ENCODE results near the gene COL5A1.
A peak's percentile ranks its signal among the peaks of the same experiment; 100 is the strongest.
"Not testable (repeated sequence)": the region's sequence is repeated elsewhere in the genome, so short reads cannot be mapped to it uniquely, and the experiment has no call there.

COL5A1 gene

DNA sequence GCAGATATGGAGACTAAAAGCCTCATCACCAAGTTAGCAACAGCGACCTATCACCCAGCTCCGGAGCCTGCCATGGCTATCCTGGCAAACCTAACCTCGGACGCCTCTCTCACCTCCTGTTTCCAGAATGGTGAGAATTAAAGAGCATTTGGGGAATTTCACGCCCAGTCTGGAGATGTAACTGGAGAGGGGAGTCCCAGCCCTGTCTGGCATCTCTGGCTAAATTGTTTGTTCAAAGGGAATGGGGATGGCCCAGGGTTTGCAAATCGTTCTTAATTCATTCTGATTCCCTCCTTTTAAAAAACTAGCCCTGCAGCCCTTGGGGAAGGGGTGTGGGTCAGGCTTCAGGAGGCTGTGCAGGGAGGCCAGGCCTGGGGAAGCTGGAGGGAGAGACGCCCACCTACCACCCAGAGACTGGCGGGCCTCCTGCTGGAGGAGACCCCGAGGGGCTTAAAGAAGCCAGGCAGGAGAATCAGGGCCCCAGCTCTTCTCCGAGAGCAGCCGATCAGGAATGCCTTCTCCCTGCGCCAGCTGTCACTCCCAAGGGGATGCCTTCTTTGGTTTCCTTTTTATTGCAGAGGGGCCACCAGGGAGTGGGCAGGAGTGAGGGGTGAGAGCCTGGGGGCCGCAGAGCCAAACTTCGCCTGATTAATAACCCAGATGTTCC, 964 bp upstream of the COL5A1 start:
- no peak for DNase-seq (ENCODE audit: low spot score)

DNA sequence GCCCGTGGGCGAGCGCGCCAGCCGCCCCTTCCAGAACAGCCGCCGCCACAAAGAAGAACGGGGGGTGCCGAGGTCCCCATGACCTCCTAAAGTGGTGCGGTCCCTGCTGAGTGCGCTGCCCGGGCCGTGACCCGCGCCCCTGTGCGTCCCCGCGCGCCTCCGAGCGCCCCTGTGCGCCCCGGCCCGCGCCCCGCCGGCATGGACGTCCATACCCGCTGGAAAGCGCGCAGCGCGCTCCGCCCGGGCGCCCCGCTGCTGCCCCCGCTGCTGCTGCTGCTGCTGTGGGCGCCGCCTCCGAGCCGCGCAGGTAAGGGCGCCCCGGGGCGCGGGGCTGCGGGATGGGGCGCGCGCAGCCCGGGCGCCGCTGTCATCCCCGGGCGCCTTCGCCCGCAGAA, 384 bp downstream of the COL5A1 start:
- DNase-seq (ENCODE audit: low spot score), result peak; percentile 46

DNA sequence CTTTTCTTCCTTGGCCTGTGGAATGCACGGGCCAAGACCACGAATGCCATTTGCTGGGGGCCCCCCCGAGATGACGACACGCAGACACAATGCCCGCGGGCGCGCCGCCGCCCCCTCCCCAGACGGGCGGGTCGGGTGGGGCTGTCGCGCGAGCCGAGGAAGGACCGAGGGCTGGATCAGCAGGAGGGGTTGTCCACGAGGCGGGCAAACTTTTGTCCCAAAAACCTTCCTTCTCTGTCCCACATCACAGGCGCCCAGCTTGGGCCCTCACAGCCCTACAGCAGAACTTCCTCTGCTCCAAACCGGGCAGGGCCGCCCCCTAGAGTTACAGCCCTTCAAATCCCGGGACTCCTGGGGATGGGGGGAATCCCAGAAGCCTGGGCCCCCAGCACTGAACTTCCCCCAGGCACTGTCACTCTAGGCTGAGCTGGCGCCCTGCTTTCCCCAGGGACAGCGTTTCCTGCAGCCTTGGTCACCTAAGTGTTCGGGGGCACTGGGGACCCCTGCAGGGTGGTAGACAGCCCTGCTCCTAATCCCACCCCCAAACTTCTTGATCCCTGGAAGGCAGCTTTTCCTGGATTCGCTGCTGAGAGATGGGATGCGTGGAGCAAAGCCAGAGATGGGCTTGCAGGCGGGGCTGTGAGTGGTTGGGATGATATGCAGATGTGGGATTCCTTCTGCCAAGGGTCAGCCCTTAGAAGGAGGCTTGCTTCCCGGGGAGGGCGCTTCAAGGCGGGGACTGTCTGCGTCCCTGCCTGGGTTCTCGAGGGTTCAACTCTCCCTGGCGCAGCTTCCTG, 980 bp downstream of the COL5A1 start:
- DNase-seq (ENCODE audit: low spot score), result no peak

GRCh38 chr9:134643222-134643671, 1.6 kb downstream of the COL5A1 start:
- DNase-seq (ENCODE audit: low spot score), result no peak

- not testable (repeated sequence) for DNase-seq (ENCODE audit: low spot score)
Observed at GRCh38 chr9:134644401-134644724, 2.8 kb downstream of the COL5A1 start.

- DNase-seq (ENCODE audit: low spot score), result no peak
Observed at GRCh38 chr9:134644725-134645606, 3.4 kb downstream of the COL5A1 start.

DNA sequence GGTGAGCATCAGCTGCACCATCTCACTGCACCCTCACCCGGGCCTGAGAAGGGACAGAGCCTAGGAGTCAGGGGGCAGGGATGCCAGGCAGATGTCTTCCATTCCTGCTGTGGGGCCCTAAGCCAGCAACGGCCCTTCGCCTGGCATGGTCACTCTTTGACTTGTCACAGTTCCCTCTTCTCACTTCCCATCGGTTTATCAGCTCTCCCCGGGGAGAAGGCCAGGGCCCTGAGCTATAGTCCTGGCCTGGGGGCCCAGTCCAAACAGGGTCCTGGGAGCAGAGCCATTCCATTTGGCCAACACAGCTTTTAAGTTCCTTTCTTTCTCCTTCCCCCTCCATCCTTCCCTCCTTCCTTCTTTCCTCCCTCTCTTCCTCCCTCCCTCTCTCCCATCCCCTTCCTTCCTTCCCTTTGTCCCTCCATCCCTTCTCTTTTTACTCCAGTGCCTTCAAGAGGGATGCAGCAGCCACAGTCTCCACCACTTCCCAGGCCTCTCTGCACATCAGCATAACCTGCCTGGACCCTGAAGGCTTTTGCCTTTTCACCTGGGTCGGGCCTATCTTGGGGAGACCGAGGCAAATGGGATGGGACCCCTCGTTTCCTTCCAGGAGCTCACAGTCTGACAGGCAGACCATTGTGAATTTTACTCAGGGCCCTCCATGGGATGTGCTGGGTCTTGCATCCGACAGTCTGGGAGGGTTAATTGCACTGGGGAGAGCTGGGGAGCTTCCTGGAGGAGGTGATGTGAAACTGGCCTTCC, 4.2 kb downstream of the COL5A1 start:
- no peak for DNase-seq (ENCODE audit: low spot score)

DNA sequence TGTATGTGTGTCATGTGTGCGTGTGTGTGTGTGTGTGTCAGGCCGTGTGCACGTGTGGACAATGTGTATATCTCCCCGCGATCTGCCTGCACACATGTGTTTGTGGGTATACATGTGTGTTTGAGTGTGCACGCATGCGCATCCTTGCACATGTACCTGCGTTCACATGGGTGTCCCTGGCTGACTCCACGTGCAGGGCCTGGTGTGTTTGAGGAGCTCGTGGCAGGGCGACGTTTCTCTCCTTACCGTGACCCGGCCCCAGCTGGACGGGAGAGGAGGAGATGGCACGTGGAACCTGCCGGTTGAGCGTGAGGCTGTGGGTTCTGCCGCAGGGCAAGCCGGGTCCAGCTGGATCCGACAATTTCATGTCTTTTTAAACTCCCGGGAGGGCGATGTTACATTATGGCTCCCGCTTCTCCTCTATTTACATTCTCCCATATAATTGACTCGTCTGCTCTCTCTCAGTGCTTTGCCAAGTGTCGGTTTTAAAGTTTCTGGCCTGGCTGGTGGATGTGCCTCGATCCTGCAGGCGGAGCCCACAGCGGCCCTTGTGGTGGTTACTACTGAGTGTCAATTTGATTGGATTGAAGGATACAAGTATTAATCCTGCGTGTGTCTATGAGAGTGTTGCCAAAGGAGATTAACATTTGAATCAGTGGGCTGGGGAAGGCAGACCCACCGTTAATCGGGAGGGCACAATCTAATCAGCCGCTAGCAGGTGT, 5.9 kb downstream of the COL5A1 start:
- DNase-seq (ENCODE audit: low spot score), result no peak

DNA sequence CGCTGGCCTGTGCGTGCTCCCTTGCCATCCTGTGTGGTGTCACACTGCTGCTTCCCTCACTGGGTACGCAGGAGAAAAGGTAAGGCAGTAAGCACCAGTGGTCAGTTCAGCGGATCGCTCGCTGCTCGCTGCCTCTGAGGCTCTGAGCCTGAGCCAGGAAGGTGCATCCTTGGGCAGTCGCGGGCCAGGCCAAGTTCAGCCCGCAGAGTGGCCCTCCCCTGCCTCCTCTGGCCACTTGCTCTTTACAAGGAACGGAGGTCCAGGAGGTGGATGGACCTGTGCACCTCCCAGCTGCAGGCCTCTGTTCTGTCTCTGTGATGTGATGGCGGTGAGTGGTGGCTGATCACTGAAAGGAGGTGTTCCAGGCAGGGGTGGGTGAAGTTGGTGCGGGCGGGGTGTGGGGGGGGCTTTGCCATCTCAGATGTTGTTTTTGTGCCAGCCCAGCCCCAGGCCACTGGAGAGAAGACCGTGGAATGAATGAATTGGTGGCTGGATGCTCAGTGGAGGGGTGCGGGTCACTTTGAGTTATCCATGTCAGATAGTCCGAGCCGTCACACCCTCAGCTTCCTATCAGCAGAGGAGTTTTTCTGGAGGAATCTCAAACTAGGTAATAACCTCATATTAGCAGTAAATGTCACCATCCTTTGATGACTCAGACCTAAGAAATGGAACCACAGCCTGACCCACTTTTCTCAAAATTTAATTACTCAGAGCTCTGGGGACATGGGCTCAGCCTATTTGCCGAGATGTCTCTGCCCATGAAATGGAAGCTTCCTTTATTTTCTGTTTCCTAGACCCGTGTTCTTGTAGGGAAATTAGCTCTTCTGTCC, 7.3 kb downstream of the COL5A1 start:
- DNase-seq (ENCODE audit: low spot score), result no peak

GRCh38 chr9:134650431-134651190, 9.0 kb downstream of the COL5A1 start:
- no peak for DNase-seq (ENCODE audit: low spot score)

GRCh38 chr9:134651226-134651905, 9.8 kb downstream of the COL5A1 start:
- DNase-seq (ENCODE audit: low spot score), result no peak

DNA sequence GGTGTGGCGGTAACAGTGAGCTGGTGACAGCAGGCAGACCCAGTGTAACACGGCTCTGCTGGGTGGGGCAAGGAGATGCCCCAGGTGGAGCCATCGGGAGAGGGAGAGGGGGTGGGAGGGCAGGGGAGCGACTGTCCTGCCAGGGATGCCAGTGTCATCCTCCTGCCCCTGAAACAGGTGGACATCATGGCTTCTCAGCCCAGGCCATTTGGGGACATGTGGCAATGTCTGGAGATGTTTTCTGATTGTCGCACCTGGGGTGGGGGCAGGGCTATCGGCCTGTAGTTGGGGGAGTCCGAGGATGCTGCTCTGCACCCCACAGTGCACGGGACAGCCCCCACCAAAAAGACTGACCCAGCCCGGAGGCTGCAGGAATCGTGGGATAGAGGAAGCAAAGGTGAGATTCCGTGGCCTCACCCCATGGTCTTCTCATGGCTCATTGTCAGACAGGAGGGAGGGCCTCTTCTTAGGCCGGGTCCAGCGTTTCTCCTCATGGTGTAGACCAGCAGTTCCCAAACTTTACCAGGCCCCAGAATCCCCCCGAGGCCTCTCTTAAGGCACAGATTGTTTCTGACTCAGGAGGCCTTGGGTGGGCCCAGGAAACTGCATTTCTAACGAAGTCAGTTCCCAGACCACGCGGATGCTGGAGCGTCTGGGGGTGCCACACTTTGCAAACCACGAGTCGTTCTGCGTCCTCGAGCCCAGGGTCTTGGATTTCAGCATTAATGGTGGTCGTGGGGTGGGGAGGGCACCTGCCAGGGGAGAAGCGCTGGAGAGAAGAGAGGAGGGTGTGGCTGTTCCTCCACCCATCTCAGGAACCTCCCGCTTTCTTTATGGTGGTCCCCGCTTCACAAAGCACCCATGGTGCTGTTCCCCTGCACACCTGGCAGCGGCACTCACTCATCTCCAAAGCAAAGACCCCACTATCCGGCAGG, 11.0 kb downstream of the COL5A1 start:
- no peak for DNase-seq (ENCODE audit: low spot score)

- no peak for DNase-seq (ENCODE audit: low spot score)
Observed at GRCh38 chr9:134653259-134654009, 11.8 kb downstream of the COL5A1 start.

- DNase-seq (ENCODE audit: low spot score), result no peak
Observed at GRCh38 chr9:134655101-134655500, 13.5 kb downstream of the COL5A1 start.

DNA sequence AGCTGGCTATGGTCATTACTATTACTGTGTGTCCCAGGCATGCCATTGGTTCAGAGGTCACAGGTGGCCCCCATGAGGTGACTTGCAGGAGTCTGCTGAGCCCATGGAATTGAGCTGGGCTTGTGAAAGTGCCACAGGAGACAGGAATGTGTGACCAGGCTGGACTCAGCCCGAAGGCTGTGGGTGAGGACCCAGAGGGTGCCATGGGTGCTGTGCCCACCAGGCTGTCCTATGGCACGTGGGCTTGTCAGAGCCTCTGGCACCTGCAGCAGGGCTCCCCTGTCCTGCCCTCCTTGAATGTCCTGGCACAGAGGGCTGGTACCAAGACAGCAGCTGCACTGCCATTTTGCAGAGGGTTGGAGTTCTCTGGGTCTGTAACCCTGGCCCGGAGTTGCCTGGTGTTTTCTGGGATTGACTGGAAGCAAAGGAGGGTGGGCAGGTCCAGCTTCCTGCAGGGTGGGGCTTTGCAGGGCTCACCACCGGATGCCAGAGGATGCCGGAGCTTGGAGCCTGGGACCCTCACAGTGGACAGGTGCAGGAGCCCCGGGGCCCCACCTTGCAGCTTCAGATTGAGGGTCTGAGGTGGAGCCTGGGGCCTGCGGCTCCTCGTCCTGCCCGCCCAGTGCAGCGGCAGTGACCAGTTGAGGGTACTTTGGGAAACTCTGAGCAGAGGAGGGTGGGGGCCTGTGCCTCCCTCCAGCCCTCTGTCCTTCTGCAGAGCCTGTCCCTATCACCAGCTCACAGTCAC, 14.2 kb downstream of the COL5A1 start:
- no peak for DNase-seq (ENCODE audit: low spot score)

- peak; percentile 48 for DNase-seq (ENCODE audit: low spot score)
Observed at GRCh38 chr9:134656334-134657006, 14.9 kb downstream of the COL5A1 start.

Measured in D341Med (cell line).